HG02678 (cell line): ENCODE measurements around the gene EIF2D.
A peak's percentile ranks its signal among the peaks of the same experiment; 100 is the strongest.
"Not testable (repeated sequence)": the region's sequence is repeated elsewhere in the genome, so short reads cannot be mapped to it uniquely, and the experiment has no call there.

ENCODE experiments used
- ATAC-seq: cut with Tn5 transposase; IDR thresholded peaks from one replicate; pipeline ENCODE4 v1.9.1; 2021; ENCODE audit warnings: mild to moderate bottlenecking, moderate library complexity; ENCODE audit not compliant: unreplicated experiment

The EIF2D gene, protein sequence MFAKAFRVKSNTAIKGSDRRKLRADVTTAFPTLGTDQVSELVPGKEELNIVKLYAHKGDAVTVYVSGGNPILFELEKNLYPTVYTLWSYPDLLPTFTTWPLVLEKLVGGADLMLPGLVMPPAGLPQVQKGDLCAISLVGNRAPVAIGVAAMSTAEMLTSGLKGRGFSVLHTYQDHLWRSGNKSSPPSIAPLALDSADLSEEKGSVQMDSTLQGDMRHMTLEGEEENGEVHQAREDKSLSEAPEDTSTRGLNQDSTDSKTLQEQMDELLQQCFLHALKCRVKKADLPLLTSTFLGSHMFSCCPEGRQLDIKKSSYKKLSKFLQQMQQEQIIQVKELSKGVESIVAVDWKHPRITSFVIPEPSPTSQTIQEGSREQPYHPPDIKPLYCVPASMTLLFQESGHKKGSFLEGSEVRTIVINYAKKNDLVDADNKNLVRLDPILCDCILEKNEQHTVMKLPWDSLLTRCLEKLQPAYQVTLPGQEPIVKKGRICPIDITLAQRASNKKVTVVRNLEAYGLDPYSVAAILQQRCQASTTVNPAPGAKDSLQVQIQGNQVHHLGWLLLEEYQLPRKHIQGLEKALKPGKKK

DNA sequence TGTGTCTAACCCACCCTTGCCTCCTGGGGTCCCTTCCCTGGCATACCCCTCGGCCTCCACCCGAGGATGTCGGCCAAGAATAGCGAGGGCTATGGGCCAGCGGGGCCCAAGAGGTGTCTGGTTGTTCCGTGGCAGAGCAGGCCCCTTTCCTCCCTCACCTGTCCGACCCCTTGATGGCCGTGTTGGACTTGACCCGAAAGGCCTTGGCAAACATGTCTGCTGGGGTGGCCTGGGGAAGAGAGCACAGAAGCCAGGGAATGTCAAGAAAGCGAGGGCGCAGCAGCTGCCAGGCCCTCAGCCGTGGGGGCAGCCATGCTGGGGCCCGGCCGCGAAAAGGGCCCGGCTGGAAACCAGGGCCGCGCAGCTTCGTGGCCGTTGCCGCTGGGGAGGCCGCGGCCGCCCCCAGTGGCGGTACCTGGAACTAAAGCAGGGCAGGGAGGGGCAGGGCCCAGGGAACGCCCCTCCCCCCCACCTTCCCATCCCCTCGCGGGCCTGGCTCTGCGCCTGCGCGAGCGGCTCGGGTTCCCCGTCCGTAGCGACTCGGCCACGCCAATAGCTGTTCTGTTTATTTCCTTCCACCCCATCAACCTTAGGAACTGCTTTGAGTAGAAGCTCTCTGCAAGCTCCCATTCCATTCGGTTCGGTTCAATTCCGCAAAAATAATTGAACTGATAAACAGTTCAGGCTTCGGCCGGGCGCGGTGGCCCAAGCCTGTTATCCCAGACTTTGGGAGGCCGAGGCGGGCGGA is at the start of gene EIF2D:
EIF2D (minus strand) TSS at position 337 of the 748 bp plus-strand sequence; CDS start at position 214, 123 bp downstream.
- ATAC-seq, result peak; percentile 90

GRCh38 chr1:206661161-206661820 is 49.0 kb upstream of the EIF2D start:
- ATAC-seq, result no peak

DNA sequence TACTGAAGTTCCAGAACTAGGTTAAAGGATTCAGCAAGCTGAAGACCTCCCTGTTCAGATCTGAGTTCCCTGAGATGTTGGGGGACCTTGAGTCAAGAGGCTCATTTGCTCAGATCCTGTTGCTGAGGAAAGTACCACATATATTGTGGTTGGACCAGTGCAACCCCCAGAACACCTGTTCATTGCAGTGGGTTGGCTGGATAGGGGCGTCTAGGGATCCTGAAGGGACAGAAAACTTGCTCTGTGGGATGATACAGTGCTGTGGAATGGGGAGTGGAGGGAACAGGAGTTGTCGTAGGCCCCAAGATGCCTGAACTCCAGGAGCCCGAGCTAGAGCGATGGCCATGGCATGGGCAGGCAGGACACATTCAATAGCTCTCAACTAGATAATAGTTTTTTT is 47.9 kb upstream of the EIF2D start:
- no peak for ATAC-seq

- ATAC-seq, result no peak
Observed at GRCh38 chr1:206658981-206659273, 46.7 kb upstream of the EIF2D start.

GRCh38 chr1:206658264-206658980 is 46.2 kb upstream of the EIF2D start:
- ATAC-seq, result no peak

GRCh38 chr1:206657751-206658150 is 45.5 kb upstream of the EIF2D start:
- no peak for ATAC-seq

DNA sequence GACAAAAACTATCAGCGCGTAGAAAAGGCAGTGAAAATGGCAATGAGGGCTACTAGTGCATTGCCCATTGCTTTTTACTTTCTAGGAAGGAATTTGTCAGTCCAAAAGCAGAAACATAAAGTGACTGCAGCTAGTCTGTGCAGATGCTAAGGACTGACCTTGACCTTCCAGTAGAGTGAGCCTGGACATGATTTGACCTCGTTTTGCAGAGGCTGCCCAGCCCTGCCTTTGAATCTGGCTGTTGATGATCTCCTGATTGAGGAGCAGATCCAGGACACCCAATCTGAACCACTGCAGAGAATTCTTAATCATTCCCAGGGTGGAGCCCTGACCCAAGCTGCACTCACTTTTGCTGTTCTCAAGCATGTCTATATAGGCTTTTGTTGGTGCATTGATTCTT is 44.7 kb upstream of the EIF2D start:
- no peak for ATAC-seq

DNA sequence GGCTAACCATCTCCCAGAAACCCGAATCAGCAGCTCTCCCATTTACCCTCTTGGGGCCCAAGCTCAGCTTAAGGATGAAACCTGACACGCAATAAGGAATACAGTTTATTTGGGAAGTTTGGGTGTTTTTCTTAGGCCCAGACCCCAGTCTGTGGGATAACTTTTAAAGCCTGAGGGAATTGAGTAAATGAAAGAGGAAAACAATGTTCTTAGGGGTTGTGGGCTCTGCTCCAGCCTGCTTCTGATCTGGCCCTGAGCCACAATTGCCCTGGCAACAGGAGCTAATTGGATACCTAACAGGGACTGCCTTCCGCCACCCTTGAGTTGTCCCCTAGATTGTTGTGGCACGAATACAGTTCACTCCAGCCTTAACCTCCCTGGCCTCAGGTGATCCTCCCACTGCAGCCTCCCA is 43.2 kb upstream of the EIF2D start:
- no peak for ATAC-seq

DNA sequence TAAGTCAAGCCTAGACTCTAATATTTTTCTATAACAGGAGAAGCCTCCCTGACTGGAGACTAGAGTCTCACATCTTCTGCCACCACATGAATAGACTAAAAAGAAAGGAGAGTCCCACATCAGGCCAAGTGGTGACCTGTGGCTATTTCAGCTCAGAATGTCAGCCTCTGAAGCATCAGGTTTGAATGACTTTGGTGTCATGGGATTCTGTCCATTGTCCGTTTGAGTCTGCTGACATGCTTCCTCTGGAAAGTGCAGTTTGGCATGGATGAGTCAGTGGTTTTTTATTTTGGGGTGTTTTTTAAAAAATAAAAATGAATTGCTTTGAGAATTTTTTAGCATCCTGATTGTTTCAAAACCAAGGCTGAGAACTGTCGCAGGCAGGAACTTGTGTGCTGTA is 42.6 kb upstream of the EIF2D start:
- ATAC-seq, result no peak

- ATAC-seq, result no peak
Observed at GRCh38 chr1:206653715-206654459, 41.6 kb upstream of the EIF2D start.

- ATAC-seq, result no peak
Observed at GRCh38 chr1:206651958-206652890, 40.0 kb upstream of the EIF2D start.

GRCh38 chr1:206651014-206651413 is 38.7 kb upstream of the EIF2D start:
- no peak for ATAC-seq

GRCh38 chr1:206649261-206649921 is 37.1 kb upstream of the EIF2D start:
- ATAC-seq, result no peak

DNA sequence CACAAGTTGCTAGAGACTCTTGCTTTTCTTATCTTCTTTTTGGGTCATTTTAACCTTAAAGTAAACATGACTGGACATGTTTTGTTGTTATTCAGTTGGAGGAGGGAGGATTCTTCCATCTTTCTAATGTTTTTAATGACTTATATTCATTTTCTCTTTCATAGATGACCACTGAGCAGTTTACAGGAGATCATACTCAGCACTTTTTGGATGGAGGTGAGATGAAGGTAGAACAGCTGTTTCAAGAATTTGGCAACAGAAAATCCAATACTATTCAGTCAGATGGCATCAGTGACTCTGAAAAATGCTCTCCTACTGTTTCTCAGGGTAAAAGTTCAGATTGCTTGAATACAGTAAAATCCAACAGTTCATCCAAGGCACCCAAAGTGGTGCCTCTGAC is 35.0 kb upstream of the EIF2D start:
- ATAC-seq, result no peak

DNA sequence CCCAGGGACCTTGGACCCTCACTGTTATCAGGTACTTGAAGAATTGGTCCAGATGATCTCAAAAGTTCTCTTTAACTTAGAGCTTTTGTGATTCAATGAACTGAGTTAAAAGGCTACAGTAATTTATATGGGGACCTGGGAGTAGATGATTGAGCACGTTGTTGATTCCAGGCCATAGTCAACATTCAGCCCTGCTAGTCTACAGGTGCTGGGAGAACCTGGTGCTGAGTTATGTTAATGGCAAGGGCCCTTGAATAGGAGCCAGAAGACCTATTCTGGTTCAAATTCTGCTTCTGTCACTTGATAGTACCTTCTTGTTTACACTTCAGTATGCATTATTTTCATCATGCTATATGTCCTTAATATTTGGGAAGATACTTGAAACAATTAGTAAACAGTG is 34.2 kb upstream of the EIF2D start:
- ATAC-seq, result no peak

DNA sequence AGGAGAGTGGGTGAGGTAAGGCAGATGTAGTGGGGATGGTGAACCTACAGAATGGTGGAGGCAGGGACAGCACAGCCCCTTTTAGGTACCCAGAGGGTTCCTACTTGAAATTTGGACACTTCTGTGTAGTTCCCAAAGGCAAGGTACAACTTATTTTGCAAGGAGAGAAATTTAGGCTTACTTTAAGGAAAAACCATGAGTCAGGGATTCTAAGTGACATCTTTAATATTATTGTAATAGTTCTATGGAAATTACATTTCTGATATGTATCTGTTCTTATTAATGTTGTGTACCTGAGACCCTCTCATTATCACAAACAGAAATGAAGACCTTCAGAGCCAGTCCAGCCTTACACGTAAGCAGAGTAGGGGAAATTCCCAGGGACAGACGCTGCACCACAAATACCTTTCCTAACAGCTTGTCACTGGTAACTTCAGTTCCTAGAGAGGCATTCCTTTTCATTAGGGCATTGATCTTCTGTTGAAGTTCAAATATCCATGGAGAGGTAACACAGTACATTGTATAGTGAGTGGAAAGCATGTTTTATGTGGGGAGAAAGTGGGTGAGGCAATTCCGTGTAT is 30.9 kb upstream of the EIF2D start:
- no peak for ATAC-seq

DNA sequence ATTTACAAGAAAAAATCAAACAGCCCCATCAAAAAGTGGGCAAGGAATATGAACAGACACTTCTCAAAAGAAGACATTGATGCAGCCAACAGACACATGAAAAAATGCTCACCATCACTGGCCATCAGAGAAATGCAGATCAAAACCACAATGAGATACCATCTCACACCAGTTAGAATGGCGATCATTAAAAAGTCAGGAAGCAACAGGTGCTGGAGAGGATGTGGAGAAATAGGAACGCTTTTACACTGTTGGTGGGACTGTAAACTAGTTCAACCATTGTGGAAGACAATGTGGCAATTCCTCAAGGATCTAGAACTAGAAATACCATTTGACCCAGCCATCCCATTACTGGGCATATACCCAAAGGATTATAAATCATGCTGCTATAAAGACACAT is 29.8 kb upstream of the EIF2D start:
- ATAC-seq, result not testable (repeated sequence)

DNA sequence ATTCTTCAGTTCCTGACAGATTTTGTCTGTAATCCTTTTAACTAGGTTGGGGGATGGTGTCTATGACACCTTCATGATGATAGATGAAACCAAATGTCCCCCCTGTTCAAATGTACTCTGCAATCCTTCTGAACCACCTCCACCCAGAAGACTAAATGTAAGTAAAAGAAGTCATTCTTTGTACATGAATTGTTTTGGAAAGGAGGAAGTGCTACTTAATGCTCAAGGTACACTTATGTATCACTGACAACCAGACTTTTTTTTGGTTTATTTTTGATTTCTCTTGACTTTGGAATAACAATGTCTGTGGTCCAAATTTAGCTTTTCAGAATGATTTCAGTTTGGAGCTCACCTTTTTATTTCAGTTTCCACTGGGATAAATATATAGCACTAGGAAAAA is 25.3 kb upstream of the EIF2D start:
- ATAC-seq, result no peak
